GM19328 (cell line): ENCODE results near the gene TRIM52.

ENCODE experiments used
- ATAC-seq: cut with Tn5 transposase; IDR thresholded peaks from one replicate; pipeline ENCODE4 v1.9.1; 2021; ENCODE audit warnings: mild to moderate bottlenecking, moderate library complexity; ENCODE audit not compliant: unreplicated experiment

The TRIM52 gene

DNA sequence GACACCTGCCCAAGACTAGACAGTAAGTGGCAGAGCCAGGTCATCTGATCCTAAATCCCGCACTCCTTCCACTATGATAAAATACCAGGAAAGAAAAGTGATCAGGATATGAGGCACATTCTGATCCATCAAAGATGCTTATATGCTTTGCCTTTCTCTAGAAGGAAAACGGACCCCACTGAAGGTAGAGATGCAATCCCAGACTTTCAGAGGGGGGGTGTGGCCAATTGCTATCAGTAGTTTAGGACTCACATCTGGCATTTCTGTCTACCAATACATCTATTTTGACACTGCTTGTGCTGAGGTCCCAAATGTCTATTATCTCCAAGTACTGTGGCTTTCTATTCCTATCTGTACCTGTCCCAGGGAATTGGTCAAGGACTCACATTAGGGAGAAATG is 1.7 kb downstream of the TRIM52 start:
- no peak for ATAC-seq

GRCh38 chr5:181258576-181258975 is 2.4 kb downstream of the TRIM52 start:
- no peak for ATAC-seq

DNA sequence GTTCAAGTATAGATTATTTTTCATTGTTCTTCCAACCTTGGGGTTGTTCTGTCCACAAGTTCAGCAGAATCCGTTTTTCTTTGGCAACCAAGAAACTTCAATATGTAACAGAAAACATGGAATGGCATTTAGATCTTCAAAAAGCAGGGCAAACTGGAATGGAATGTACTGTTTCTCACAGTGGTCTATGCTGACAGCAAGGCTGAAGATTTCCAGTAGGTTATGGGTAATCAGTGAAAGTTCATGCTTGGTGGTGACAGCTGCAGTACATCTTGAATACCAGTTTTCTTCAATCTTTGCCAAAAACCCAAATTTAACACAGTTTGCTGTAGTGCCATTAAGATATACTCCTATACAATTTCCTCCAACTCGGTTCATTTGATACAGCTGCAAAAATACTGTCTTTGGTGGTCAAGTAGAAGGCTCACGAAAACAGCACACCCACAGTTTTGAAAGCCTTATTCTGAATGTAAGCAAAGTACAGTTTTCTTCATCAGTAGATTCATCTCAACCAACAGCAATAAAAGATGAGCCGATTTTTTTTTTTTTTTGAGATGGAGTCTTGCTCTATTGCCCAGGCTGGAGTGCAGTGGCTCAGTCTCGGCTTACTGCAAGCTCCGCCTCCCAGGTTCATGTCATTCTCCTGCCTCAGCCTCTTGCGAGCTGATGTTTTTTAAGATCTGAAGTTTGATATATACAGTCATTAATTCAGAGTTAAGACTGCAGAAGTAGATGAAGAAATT is 4.9 kb downstream of the TRIM52 start:
- no peak for ATAC-seq

- ATAC-seq: no peak
Measured at GRCh38 chr5:181255276-181255675, 5.7 kb downstream of the TRIM52 start.

DNA sequence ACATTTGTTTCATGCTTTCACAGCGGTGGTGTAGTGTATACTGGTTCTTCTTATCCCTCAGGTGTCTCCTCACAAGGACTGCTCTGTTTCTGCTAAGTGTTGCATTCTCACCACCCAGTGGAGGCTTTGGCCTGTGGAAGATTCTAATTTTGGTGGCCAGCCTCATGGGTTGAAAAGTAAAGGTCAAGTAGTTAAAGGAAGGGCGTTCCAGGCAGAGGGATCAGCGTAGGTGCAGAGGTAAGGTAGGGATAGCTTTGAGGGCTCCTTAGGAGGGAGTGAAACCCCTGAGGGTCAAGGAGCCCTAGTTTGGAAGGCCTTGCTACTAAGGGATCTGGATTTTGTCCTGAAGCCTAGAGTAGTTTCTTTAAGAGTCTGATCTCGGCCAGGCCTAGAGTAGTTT is 12.7 kb downstream of the TRIM52 start:
- no peak for ATAC-seq

DNA sequence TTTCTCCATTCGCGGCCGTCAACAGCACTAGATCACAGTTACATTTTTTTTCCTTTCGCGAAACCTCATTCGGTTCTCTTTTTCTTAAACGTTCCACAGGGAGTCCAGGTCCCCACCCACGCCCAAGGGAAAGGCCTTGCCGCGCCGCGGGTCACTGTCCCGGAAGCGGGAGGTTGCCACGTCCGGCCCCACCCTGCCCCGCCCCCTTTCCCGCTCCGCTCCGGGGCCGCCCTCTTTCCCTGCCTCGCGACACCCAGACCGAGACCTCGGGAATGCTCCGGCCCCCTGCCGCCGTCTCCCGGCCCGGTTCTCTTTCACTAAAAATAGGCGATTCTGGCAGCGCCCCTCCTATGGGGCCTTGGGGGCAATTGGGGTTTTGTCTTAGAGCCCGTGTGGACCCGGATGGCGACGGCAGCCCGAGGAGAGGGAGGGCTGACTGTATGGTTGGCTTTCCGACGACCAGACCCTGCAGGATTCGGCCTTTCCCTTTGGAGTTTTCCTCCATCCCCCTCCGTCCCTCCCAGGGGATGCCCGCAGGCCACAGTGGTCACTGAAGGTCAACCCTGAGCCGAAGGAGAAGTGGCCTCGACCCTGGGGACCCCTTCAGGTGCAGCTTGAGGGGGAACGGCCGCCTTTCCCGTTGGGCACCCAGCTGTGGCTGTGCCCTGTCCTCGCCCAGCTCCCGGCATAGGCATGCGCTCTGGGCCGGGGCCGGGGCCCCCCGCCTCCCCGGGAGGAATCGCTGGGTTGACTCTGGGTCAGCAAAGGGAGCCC is 14.5 kb downstream of the TRIM52 start:
- peak; percentile 40 for ATAC-seq

GRCh38 chr5:181245427-181246275 is 15.3 kb downstream of the TRIM52 start:
- ATAC-seq: no peak

- peak; percentile 47 for ATAC-seq
Measured at GRCh38 chr5:181243564-181244343, 17.2 kb downstream of the TRIM52 start, which contains the start of gene RACK1. RACK1 (minus strand) TSS chr5:181243906; CDS start chr5:181243800, 106 bp downstream.

- ATAC-seq: no peak
Measured at GRCh38 chr5:181243018-181243563, 17.9 kb downstream of the TRIM52 start.

GRCh38 chr5:181242031-181242451 is 18.9 kb downstream of the TRIM52 start:
- no peak for ATAC-seq

DNA sequence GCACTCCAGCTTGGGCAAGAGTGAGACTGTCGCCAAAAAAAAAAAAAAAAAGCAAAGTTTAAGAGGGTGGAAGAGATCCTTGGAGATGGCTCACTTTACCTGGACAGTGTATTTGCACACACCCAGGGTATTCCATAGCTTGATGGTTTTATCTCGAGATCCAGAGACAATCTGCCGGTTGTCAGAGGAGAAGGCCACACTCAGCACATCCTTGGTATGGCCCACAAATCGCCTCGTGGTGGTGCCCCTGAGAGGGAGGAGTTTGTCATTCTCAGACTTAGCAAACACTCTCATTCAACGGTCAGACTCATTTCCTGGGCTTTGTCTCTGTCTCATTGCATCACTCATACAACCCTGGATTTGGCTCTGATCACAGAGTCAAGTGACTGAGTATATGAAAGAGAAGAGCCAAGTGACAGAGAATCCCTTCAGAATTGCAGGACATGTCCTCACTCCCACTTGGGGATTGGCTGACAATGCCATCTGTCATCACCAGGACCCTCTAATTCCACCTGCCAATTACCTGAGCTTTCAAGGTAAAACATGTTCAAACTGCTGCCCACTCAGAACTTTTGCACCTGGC is 19.5 kb downstream of the TRIM52 start:
- ATAC-seq: no peak

DNA sequence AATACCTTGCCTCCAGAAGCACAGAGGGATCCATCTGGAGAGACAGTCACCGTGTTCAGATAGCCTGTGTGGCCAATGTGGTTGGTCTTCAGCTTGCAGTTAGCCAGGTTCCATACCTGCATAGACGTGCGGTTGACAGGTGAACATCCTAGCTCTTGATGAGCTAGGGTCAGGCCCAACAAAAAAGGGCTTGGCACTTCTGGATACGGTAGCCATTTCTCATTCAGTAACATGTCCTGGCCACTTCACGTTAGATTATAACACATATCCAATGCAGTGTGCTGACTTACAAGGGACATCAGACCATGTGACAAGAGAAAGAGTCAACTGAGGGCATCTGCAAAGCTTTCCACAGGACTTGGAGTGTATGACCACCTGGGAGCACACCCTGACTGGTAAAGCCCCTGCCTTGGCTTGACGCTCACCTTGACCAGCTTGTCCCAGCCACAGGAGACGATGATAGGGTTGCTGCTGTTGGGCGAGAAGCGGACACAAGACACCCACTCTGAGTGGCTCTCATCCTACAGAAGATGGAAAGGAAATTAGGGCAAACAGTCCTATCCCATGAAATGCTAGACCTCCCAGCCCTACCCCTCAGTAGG is 21.8 kb downstream of the TRIM52 start:
- no peak for ATAC-seq

DNA sequence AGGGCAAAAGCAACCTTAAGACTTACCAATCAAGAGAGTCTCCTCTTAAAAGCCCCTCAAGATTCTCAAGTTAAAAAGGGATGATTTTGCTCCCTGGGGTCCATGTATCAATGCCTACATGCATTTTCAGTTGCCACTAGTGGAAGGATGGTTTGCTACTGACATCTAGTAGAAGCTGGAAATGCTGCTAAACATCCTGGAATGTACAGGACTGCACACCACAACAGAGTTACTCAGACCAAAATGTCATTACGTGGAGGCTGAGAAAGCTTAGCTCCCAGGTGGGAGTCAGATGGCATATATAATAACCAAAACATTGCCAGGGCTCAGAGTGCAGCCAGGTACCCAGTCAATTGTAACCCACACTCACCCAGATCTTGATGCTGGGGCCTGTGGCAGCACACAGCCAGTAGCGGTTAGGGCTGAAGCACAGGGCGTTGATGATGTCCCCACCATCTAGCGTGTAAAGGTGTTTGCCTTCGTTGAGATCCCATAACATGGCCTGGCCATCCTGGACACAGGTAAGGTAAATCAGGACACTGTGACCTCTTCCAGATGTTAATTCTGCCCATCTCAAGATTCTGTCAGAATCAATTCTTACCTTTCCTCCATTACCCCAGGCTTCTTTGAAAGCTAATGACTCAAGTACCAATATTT is 23.1 kb downstream of the TRIM52 start:
- ATAC-seq: no peak

GRCh38 chr5:181236954-181237641 is 23.8 kb downstream of the TRIM52 start:
- ATAC-seq: no peak

GRCh38 chr5:181236471-181236870 is 24.5 kb downstream of the TRIM52 start:
- ATAC-seq: no peak

DNA sequence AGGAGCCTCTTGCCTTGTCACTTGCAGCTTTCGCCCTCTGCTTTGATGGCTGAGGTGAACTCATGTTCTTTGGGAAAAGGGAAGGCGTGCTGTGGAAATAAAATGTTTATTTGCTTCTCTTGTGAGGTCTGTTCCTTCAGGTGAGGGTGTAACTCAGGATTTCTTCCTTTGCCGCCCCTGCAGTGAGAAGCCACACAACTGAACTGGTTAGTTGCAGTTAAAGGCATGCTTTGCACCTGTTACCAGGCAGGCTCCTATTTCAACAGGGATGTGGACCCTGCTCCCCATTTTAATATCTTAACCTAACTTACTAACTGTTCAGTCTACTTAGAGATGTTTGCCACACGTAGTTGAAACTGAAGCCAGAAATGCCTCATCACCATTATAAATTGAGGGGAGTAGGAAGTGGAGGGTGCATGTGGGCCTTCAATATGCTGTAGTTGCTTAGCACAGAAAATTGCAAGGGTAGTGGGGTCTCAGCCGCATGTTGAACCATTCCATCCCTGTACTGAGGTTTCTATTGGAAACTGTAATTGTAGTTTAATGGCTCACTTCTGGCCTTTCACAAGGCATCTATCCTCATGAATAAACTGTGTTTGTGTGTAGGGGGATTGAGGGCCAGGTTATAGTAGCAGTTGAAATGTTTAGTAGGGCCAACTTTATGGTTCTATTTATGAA is 25.1 kb downstream of the TRIM52 start:
- no peak for ATAC-seq

GRCh38 chr5:181235323-181235688 is 25.6 kb downstream of the TRIM52 start:
- no peak for ATAC-seq
